Left lobe of liver (tissue), 2 donors: ENCODE results near the gene RND1. TPM values are rescaled to one million over a fixed set of nuclear protein-coding genes. Genes with fewer than 3 reads are reported as not detected.
"Not testable (repeated sequence)": the region's sequence is repeated elsewhere in the genome, so short reads cannot be mapped to it uniquely, and the experiment has no call there.

Experiments
- ATAC-seq: fragments of 200-7000 bp; cut with Tn5 transposase; one replicate; pipeline ENCODE4 v1.9.1; 2020; ENCODE audit warnings: mild to moderate bottlenecking, moderate library complexity
- DNase-seq: peaks from one replicate; pipeline ENCODE4 v3.0.0-alpha.2; 2020; ENCODE audit warnings: low spot score
- total RNA-seq: library from RNA; stranded (reverse); gene quantifications from one replicate; pipeline ENCODE4 v1.2.1, GENCODE V29; 2021
- donor health status: DM: no; HTN: no; CAD: no; lungs with moderate emphysema.
- donor health status: DM: no; HTN: yes; CAD: no.

The RND1 gene
- 32.0 TPM for total RNA-seq

GRCh38 chr12:48865281-48866051 lies at the start of gene RND1:
Gene RND1 (minus strand): TSS chr12:48865870. CDS start chr12:48865767, 103 bp downstream.
- ATAC-seq (peak; percentile 79), DNase-seq (peak; percentile 95)

GRCh38 chr12:48910196-48910595 lies 44.5 kb upstream of the RND1 start:
- ATAC-seq (no peak), DNase-seq (no peak)

- not testable (repeated sequence) for ATAC-seq, DNase-seq
Measured at GRCh38 chr12:48909698-48910097, 44.0 kb upstream of the RND1 start.

GRCh38 chr12:48907245-48907644 lies 41.6 kb upstream of the RND1 start:
- peak; percentile 26 for ATAC-seq
- no peak for DNase-seq

DNA sequence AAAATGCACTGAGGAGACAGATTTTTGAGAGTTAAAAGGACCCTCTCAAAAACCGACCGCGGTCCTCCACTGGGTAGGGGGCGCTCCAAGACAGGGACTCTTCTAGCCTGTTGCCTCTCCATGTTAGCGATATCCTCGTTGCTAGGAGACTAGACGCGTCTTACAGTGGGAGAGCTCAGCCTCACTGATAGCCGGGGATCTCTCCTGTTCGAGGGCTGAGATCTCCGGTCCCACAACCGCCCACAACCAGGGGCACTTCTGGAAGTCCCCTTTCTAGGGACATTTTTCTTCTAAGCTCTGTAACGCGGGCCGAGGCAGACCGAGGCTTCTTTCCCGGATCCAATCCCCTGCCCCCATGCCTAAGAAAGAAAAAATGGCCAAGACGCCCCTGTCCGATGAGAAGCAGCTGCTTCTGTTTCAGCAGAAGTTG lies 38.3 kb upstream of the RND1 start:
- DNase-seq (peak; percentile 65), ATAC-seq (peak; percentile 91)

DNA sequence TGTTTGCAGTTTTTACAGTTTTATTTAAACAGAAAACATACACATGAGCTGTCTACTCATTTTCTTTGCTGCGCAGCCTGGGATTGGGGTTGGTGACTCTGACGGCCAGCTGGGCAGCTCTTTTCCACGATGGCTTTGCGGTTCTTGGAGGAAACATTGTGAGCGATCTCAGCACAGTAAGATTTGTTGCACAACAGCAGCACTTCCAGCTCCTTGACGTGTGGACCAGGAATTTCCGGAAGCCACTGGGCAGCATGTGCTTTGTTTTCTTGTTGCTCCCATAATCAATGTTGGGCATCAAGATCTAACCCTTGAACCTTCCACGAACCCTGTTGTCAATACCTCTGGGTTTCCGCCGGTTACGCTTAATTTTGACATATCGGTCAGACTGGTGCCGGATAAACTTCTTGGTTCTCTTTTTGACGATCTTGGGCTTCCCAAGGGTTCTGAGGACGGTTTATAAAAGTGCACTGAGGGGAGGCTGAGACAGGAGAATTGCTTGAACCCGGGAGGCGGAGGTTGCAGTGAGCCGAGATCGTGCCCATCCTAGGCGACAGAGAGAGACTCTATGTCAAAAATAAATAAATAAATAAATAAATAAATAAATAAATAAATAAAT lies 37.8 kb upstream of the RND1 start:
- DNase-seq (no peak), ATAC-seq (no peak)

- DNase-seq: no peak
- ATAC-seq: no peak
Measured at GRCh38 chr12:48901278-48901677, 35.6 kb upstream of the RND1 start.

GRCh38 chr12:48899651-48900050 lies 34.0 kb upstream of the RND1 start:
- no peak for ATAC-seq
- DNase-seq: no peak

DNA sequence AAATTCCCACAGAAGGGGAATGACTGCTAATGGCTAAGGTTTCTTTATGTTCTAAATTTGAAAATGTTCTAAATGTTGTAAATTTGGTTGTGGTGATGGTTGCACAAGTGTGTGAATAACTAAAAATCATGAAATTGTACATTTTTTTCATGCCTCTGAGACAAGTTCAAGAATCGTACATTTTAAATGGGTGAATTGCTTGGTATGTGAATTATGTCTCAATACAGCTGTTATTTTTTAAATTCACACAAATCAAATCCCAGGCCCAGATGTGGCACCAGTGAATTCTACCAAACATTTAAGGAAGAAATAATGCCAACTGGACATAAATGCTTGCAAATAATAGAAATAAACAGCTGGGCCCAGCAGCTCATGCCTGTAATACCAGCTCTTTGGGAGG lies 28.6 kb upstream of the RND1 start:
- DNase-seq: no peak
- ATAC-seq: no peak

GRCh38 chr12:48890657-48891418 lies 25.2 kb upstream of the RND1 start:
- ATAC-seq (peak; percentile 99), DNase-seq (peak; percentile 84)

DNA sequence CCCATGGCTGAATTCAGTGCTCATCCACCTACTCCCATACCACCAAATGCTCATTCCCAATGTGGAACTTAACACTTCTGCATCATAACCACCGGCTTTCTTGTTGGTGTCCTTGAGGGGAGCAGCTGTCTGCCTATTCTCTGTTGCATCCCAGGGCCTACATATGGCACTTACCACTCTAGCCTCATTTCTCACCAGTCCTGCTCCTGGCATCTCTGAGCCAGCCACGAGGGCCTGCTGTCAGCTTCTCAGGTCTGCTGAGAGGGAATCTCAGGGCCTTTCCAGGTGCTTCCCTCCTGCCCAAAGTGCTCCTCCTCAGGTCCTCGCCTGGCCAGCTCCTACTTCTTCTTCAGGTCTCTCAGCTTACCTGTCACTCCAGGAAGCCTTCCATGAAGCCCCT lies 24.0 kb upstream of the RND1 start:
- ATAC-seq: no peak
- DNase-seq: no peak

DNA sequence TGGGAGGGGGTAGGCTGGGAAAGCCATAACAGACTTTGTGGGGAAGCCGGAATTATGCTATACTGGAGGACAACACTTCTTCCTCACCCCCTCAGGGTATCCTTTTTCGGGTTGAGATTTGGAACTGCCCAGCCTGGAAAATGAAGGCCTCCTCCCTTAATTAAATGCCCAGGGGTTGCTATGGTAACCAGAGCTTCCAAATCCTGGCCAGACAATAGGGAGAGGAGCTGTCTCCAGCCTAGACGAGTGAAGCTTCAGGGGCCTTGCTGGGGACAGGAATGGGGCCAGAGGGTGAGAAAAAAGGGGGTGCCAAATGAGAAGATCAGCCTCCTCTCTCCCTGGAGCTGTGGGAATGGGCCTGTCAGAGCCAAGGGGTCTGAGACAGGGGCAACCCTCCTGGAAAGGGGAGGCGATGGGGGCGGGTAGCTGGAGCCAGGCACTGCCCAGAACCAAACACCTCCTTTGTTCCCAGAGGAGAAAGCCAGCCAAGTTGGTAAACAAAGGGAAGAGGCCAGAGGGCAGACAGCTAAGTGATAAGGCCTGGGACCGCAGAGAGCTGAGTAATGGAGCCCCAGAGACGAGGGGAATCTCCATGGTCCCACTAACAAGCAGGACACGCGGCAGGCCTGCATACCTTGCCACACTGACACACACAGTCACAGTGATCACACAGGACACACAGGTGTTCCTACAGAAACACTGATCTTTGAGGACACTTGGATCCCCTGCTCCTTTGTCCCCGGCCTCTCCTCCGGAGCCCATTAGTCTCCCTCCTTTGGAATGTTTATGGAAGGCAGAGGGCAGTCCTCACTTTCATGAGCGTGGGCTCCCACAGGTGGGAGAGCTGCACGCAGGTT lies 17.9 kb upstream of the RND1 start:
- DNase-seq: peak; percentile 78
- peak; percentile 88 for ATAC-seq

DNA sequence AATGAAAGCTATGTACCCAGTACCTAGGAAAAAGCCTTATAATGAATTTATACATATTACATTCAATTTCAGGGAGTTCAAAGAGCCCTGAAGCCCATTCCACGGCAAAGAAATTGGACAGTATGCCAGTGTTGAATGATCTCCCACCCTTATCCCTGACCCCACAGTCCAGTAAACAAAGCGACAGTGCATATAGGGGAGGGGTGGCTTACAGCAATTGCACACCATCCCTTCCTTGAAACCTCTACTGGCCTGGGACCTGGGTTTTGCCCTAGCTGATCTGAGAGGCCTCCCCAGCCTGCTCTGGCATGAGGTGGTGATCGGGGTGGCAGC lies 17.3 kb upstream of the RND1 start:
- DNase-seq: no peak
- ATAC-seq: peak; percentile 14

GRCh38 chr12:48882315-48882687 lies 16.6 kb upstream of the RND1 start:
- no peak for ATAC-seq
- DNase-seq: no peak

DNA sequence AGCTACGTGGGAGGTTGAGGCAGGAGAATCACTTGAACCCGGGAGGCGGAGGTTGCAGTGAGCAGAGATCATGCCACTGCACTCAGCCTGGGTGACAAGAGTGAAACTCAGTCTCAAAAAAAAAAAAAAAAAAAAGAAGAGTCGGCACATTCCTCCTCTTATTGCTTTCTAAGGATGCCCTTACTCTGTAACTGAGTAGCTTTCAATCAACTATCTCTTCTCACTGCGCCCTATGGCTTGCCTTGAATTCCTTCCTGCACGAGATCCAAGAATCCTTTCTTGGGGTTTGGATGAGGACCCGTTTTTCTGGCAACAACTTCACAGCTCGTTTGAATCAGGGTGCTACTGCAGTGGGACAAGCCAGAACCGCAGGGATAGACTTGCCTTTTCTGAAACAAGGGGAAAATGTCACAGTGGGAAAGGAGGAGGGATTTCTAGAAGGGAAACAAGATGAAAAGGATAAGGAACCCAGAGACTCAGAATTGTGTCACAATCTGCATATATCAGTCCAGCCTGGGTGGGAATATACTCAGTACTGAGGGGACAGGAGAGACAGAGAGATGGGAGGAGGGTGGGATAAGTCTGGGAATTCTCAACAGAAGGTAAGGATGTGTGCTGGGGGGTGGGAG lies 16.1 kb upstream of the RND1 start:
- no peak for DNase-seq
- no peak for ATAC-seq

- no peak for ATAC-seq
- DNase-seq: no peak
Measured at GRCh38 chr12:48880647-48881046, 15.0 kb upstream of the RND1 start.

GRCh38 chr12:48878548-48878947 lies 12.9 kb upstream of the RND1 start:
- DNase-seq (peak; percentile 79), ATAC-seq (peak; percentile 82)

- DNase-seq (no peak), ATAC-seq (no peak)
Measured at GRCh38 chr12:48875944-48876515, 10.4 kb upstream of the RND1 start.

- not testable (repeated sequence) for ATAC-seq, DNase-seq
Measured at GRCh38 chr12:48873534-48873933, 7.9 kb upstream of the RND1 start.

- DNase-seq (no peak), ATAC-seq (no peak)
Measured at GRCh38 chr12:48873096-48873495, 7.4 kb upstream of the RND1 start.
